GM12878 (cell line): ENCODE results near the gene DSTN.

Experiments used
- MYC ChIP-seq: IDR thresholded peaks from 2 replicates; pipeline ENCODE4 v1.6.1; 2011; ENCODE audit warnings: mild to moderate bottlenecking, low read length, moderate library complexity, inconsistent platforms; ENCODE audit not compliant: insufficient read depth, insufficient replicate concordance, insufficient read length, severe bottlenecking
- NFIC ChIP-seq: IDR thresholded peaks from 2 replicates; pipeline ENCODE4 v1.6.1; 2012; ENCODE audit warnings: low read depth, mild to moderate bottlenecking, inconsistent platforms, low read length, moderate library complexity
- POLR2AphosphoS5 ChIP-seq: IDR thresholded peaks from 2 replicates; pipeline ENCODE4 v1.6.1; 2011; ENCODE audit warnings: mild to moderate bottlenecking, low read length, inconsistent platforms
- TCF12 ChIP-seq: IDR thresholded peaks from 2 replicates; pipeline ENCODE4 v1.6.1; 2011; ENCODE audit warnings: low read depth, mild to moderate bottlenecking, low read length
- TCF7 ChIP-seq: IDR thresholded peaks from 2 replicates; pipeline ENCODE4 v1.6.1; 2014; ENCODE audit warnings: antibody characterized with exemption, borderline replicate concordance
- ZBED1 ChIP-seq: IDR thresholded peaks from 2 replicates; pipeline ENCODE4 v1.6.1; 2016; ENCODE audit warnings: borderline replicate concordance
- ZNF24 ChIP-seq: fragments of 450-650 bp; IDR thresholded peaks from 2 replicates; pipeline ENCODE4 v1.6.1; 2017; ENCODE audit warnings: antibody characterized with exemption, mild to moderate bottlenecking
- TF ChIP-seq, protein P1 (sequence below), 3 experiments: IDR thresholded peaks in 2 of 3; conservative IDR thresholded peaks in 1 of 3; 2 replicates each; pipeline ENCODE4 v1.5.1; 2011; ENCODE audit warnings: low read depth in 3 of 3, low read length in 3 of 3, mild to moderate bottlenecking in 3 of 3, control low read depth in 2 of 3, moderate library complexity in 2 of 3, inconsistent platforms in 1 of 3, mixed read lengths in 1 of 3; ENCODE audit not compliant: control insufficient read depth in 2 of 3, insufficient read depth in 1 of 3; ENCODE audit errors: extremely low read depth in 1 of 3
- TF ChIP-seq, protein P2 (sequence below): IDR thresholded peaks from 2 replicates; pipeline ENCODE4 v1.6.1; 2012; ENCODE audit warnings: mild to moderate bottlenecking, low read depth, low read length

GRCh38 chr20:17556837-17557674 is 12.8 kb upstream of the DSTN start:
- TF ChIP-seq, protein P1, sequence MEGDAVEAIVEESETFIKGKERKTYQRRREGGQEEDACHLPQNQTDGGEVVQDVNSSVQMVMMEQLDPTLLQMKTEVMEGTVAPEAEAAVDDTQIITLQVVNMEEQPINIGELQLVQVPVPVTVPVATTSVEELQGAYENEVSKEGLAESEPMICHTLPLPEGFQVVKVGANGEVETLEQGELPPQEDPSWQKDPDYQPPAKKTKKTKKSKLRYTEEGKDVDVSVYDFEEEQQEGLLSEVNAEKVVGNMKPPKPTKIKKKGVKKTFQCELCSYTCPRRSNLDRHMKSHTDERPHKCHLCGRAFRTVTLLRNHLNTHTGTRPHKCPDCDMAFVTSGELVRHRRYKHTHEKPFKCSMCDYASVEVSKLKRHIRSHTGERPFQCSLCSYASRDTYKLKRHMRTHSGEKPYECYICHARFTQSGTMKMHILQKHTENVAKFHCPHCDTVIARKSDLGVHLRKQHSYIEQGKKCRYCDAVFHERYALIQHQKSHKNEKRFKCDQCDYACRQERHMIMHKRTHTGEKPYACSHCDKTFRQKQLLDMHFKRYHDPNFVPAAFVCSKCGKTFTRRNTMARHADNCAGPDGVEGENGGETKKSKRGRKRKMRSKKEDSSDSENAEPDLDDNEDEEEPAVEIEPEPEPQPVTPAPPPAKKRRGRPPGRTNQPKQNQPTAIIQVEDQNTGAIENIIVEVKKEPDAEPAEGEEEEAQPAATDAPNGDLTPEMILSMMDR (IDR thresholded peaks at IDR 0.05 in 2 of 3, conservative IDR thresholded peaks at IDR 0.05 in 1 of 3; ENCODE audit: control insufficient read depth in 2 of 3, extremely low read depth in 1 of 3, insufficient read depth in 1 of 3, low read depth in 3 of 3, low read length in 3 of 3), result no peak
- no peak for TF ChIP-seq POLR2AphosphoS5
- TF ChIP-seq, protein P2, sequence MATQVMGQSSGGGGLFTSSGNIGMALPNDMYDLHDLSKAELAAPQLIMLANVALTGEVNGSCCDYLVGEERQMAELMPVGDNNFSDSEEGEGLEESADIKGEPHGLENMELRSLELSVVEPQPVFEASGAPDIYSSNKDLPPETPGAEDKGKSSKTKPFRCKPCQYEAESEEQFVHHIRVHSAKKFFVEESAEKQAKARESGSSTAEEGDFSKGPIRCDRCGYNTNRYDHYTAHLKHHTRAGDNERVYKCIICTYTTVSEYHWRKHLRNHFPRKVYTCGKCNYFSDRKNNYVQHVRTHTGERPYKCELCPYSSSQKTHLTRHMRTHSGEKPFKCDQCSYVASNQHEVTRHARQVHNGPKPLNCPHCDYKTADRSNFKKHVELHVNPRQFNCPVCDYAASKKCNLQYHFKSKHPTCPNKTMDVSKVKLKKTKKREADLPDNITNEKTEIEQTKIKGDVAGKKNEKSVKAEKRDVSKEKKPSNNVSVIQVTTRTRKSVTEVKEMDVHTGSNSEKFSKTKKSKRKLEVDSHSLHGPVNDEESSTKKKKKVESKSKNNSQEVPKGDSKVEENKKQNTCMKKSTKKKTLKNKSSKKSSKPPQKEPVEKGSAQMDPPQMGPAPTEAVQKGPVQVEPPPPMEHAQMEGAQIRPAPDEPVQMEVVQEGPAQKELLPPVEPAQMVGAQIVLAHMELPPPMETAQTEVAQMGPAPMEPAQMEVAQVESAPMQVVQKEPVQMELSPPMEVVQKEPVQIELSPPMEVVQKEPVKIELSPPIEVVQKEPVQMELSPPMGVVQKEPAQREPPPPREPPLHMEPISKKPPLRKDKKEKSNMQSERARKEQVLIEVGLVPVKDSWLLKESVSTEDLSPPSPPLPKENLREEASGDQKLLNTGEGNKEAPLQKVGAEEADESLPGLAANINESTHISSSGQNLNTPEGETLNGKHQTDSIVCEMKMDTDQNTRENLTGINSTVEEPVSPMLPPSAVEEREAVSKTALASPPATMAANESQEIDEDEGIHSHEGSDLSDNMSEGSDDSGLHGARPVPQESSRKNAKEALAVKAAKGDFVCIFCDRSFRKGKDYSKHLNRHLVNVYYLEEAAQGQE, result no peak
- TF ChIP-seq MYC, result no peak
- no peak for TF ChIP-seq NFIC
- TF ChIP-seq TCF12, result no peak
- no peak for TF ChIP-seq ZNF24
- TF ChIP-seq ZBED1, result no peak
- TF ChIP-seq TCF7, result no peak
